Nephron (organoid): ENCODE measurements around the gene EFCAB11.

ENCODE experiments used
- H3K27ac Mint-ChIP-seq, 3 experiments: 2 replicates each; pipeline ENCODE4 v1.8.0; 2020; ENCODE audit warnings: mixed read lengths in 3 of 3, mild to moderate bottlenecking in 2 of 3, moderate library complexity in 1 of 3
- H3K27me3 Mint-ChIP-seq: 2 replicates; pipeline ENCODE4 v1.8.0; 2021; ENCODE audit warnings: low read depth, mild to moderate bottlenecking, moderate library complexity, mixed read lengths
- H3K36me3 Mint-ChIP-seq: 2 replicates; pipeline ENCODE4 v1.8.0; 2020; ENCODE audit warnings: low read depth, mixed read lengths
- H3K4me1 Mint-ChIP-seq: 2 replicates; pipeline ENCODE4 v1.8.0; 2020; ENCODE audit warnings: mixed read lengths
- H3K4me3 Mint-ChIP-seq, 3 experiments: 2 replicates each; pipeline ENCODE4 v1.8.0; 2020; ENCODE audit warnings: mild to moderate bottlenecking in 3 of 3, mixed read lengths in 3 of 3, moderate library complexity in 2 of 3
- H3K9me3 Mint-ChIP-seq: 2 replicates; pipeline ENCODE4 v1.8.0; 2020; ENCODE audit warnings: mixed read lengths
- CTCF ChIP-seq, 3 experiments: fragments of 200-600 bp; sonication (generic); IDR thresholded peaks; one replicate each; pipeline ENCODE4 v1.5.0; 2021; ENCODE audit warnings: antibody characterized with exemption in 3 of 3; ENCODE audit not compliant: unreplicated experiment in 3 of 3

EFCAB11 gene

GRCh38 chr14:89869606-89870005, 84.9 kb downstream of the EFCAB11 start:
- Mint-ChIP-seq H3K9me3 (peaks cover 18% of the 10 kb centered on the region), H3K36me3 (peaks cover 23% of the 10 kb centered on the region), H3K4me1 (no peaks in the 10 kb centered on the region), H3K27ac (no peak overlapping the region), H3K27me3 (no peaks in the 10 kb centered on the region), H3K4me3 (no peak overlapping the region)
- no peak for TF ChIP-seq CTCF (IDR thresholded peaks at IDR 0.05; ENCODE audit: unreplicated experiment in 3 of 3)

GRCh38 chr14:89866458-89866857, 88.1 kb downstream of the EFCAB11 start:
- TF ChIP-seq CTCF (IDR thresholded peaks at IDR 0.05; ENCODE audit: unreplicated experiment in 3 of 3): no peak
- peaks cover 15% of the 10 kb centered on the region for H3K36me3 Mint-ChIP-seq
- no peaks in the 10 kb centered on the region for H3K27me3 Mint-ChIP-seq
- peaks cover 7% of the 10 kb centered on the region for H3K9me3 Mint-ChIP-seq
- no peak overlapping the region for H3K4me3 Mint-ChIP-seq
- no peaks in the 10 kb centered on the region for H3K4me1 Mint-ChIP-seq
- H3K27ac Mint-ChIP-seq: no peak overlapping the region

- H3K36me3 Mint-ChIP-seq: peaks cover 15% of the 10 kb centered on the region
- H3K27me3 Mint-ChIP-seq: no peaks in the 10 kb centered on the region
- H3K27ac Mint-ChIP-seq: no peak overlapping the region
- peaks cover 7% of the 10 kb centered on the region for H3K9me3 Mint-ChIP-seq
- TF ChIP-seq CTCF (IDR thresholded peaks at IDR 0.05; ENCODE audit: unreplicated experiment in 3 of 3): no peak
- no peaks in the 10 kb centered on the region for H3K4me1 Mint-ChIP-seq
- no peak overlapping the region for H3K4me3 Mint-ChIP-seq
Measured at GRCh38 chr14:89865153-89865552, 89.4 kb downstream of the EFCAB11 start.

- H3K27me3 Mint-ChIP-seq: no peaks in the 10 kb centered on the region
- H3K27ac Mint-ChIP-seq: no peak overlapping the region
- H3K9me3 Mint-ChIP-seq: peaks cover 3% of the 10 kb centered on the region
- H3K4me1 Mint-ChIP-seq: no peaks in the 10 kb centered on the region
- peaks cover 11% of the 10 kb centered on the region for H3K36me3 Mint-ChIP-seq
- no peak overlapping the region for H3K4me3 Mint-ChIP-seq
- no peak for TF ChIP-seq CTCF (IDR thresholded peaks at IDR 0.05; ENCODE audit: unreplicated experiment in 3 of 3)
Measured at GRCh38 chr14:89862856-89863255, 91.7 kb downstream of the EFCAB11 start.

- Mint-ChIP-seq H3K4me3 (no peak overlapping the region), H3K27ac (no peak overlapping the region), H3K36me3 (peaks cover 11% of the 10 kb centered on the region), H3K9me3 (no peaks in the 10 kb centered on the region), H3K4me1 (no peaks in the 10 kb centered on the region), H3K27me3 (no peaks in the 10 kb centered on the region)
- TF ChIP-seq CTCF (IDR thresholded peaks at IDR 0.05; ENCODE audit: unreplicated experiment in 3 of 3): no peak
Measured at GRCh38 chr14:89861630-89862029, 92.9 kb downstream of the EFCAB11 start.

GRCh38 chr14:89858089-89858488, 96.4 kb downstream of the EFCAB11 start:
- Mint-ChIP-seq H3K4me1 (peaks cover 5% of the 10 kb centered on the region), H3K27me3 (no peaks in the 10 kb centered on the region), H3K4me3 (no peak overlapping the region), H3K27ac (no peak overlapping the region), H3K36me3 (peaks cover 3% of the 10 kb centered on the region), H3K9me3 (no peaks in the 10 kb centered on the region)
- no peak for TF ChIP-seq CTCF (IDR thresholded peaks at IDR 0.05; ENCODE audit: unreplicated experiment in 3 of 3)
